Measurements from ENCODE around the gene HPGD.

HPGD gene

GRCh38 chr4:174512745-174513144 is 9.5 kb downstream of the HPGD start:
- TF ChIP-seq CTCF (IDR thresholded peaks at IDR 0.05): no peak

GRCh38 chr4:174505892-174506291 is 16.4 kb downstream of the HPGD start:
- TF ChIP-seq CTCF (IDR thresholded peaks at IDR 0.05): no peak

GRCh38 chr4:174505007-174505406 is 17.3 kb downstream of the HPGD start:
- no peak for TF ChIP-seq CTCF (IDR thresholded peaks at IDR 0.05)

GRCh38 chr4:174503079-174503715 is 19.1 kb downstream of the HPGD start:
- no peak for TF ChIP-seq CTCF (IDR thresholded peaks at IDR 0.05)

GRCh38 chr4:174496631-174497432 is 25.5 kb downstream of the HPGD start:
- TF ChIP-seq CTCF (IDR thresholded peaks at IDR 0.05): no peak

GRCh38 chr4:174495626-174496025 is 26.7 kb downstream of the HPGD start:
- no peak for TF ChIP-seq CTCF (IDR thresholded peaks at IDR 0.05)

- TF ChIP-seq CTCF (IDR thresholded peaks at IDR 0.05): no peak
Measured at GRCh38 chr4:174494726-174495125, 27.6 kb downstream of the HPGD start.

Data from LNCAP (cell line).